SU-DHL-6 (cell line): ENCODE data around the gene RPH3AL.
"Not testable (repeated sequence)": the region's sequence is repeated elsewhere in the genome, so short reads cannot be mapped to it uniquely, and the experiment has no call there.

Source experiments
- H2AFZ ChIP-seq: fragments of 200-600 bp; sonication (generic); 2 replicates; pipeline ENCODE4 v1.6.1; 2014; ENCODE audit warnings: low read depth, mild to moderate bottlenecking, moderate library complexity, mixed read lengths, antibody characterized with exemption, low read length; ENCODE audit not compliant: severe bottlenecking
- H3F3A ChIP-seq: fragments of 200-600 bp; shearing (Covaris generic); 2 replicates; pipeline ENCODE4 v1.6.0; 2016; ENCODE audit warnings: antibody characterized with exemption, mild to moderate bottlenecking; ENCODE audit not compliant: insufficient read depth
- H3K27ac ChIP-seq: fragments of 200-600 bp; sonication (generic); 2 replicates; pipeline ENCODE4 v1.5.1; 2016; ENCODE audit warnings: low read depth, mild to moderate bottlenecking, low read length, moderate library complexity, mixed read lengths
- H3K27me3 ChIP-seq: fragments of 200-600 bp; sonication (generic), shearing (Covaris generic); 2 replicates; pipeline ENCODE4 v1.6.0; 2014; ENCODE audit warnings: mild to moderate bottlenecking, low read length
- H3K36me3 ChIP-seq: fragments of 200-600 bp; sonication (generic); 2 replicates; pipeline ENCODE4 v1.6.1; 2014; ENCODE audit warnings: mild to moderate bottlenecking, low read length, mixed read lengths
- H3K4me2 ChIP-seq: fragments of 300-600, 200-600 bp; shearing (Covaris generic), sonication (generic); 2 replicates; pipeline ENCODE4 v1.6.0; 2014; ENCODE audit warnings: low read length, low read depth, mild to moderate bottlenecking; ENCODE audit not compliant: poor library complexity, severe bottlenecking
- H3K4me3 ChIP-seq: fragments of 200-600 bp; sonication (generic); 2 replicates; pipeline ENCODE4 v1.5.1; 2014; ENCODE audit warnings: antibody characterized with exemption, low read length, mild to moderate bottlenecking, mixed read lengths; ENCODE audit not compliant: insufficient read depth, poor library complexity, severe bottlenecking
- H3K79me2 ChIP-seq: fragments of 200-600 bp; sonication (generic); 2 replicates; pipeline ENCODE4 v1.6.1; 2014; ENCODE audit warnings: mild to moderate bottlenecking, low read length, moderate library complexity; ENCODE audit not compliant: insufficient read depth
- H3K9ac ChIP-seq: fragments of 200-600 bp; sonication (generic); 2 replicates; pipeline ENCODE4 v1.7.0; 2014; ENCODE audit warnings: mild to moderate bottlenecking, low read length
- H3K9me2 ChIP-seq: fragments of 200-600 bp; sonication (generic); replicated peaks from 2 replicates; pipeline ENCODE4 v1.6.1; 2014; ENCODE audit warnings: low read length; ENCODE audit not compliant: insufficient read depth
- H3K9me3 ChIP-seq: fragments of 200-600 bp; sonication (generic); 2 replicates; pipeline ENCODE4 v1.6.1; 2014; ENCODE audit warnings: low read length, mixed read lengths; ENCODE audit not compliant: insufficient read depth
- H4K20me1 ChIP-seq: fragments of 200-600 bp; sonication (generic); 2 replicates; pipeline ENCODE4 v1.6.1; 2014; ENCODE audit warnings: low read depth, mild to moderate bottlenecking, antibody characterized with exemption, low read length, moderate library complexity, mixed read lengths
- EZH2phosphoT487 ChIP-seq: fragments of 200-600 bp; sonication (generic), shearing (Covaris generic); conservative IDR thresholded peaks from 2 replicates; pipeline ENCODE4 v1.6.1; 2018; ENCODE audit warnings: mild to moderate bottlenecking, antibody characterized with exemption, low read length, moderate library complexity, mixed read lengths
- TF ChIP-seq, protein P1 (sequence below): fragments of 200-600 bp; sonication (generic); IDR thresholded peaks from one replicate; pipeline ENCODE4 v1.5.1; 2017; ENCODE audit warnings: antibody characterized with exemption, mild to moderate bottlenecking, low read length, moderate library complexity; ENCODE audit not compliant: insufficient read depth, poor library complexity, severe bottlenecking

RPH3AL gene

DNA sequence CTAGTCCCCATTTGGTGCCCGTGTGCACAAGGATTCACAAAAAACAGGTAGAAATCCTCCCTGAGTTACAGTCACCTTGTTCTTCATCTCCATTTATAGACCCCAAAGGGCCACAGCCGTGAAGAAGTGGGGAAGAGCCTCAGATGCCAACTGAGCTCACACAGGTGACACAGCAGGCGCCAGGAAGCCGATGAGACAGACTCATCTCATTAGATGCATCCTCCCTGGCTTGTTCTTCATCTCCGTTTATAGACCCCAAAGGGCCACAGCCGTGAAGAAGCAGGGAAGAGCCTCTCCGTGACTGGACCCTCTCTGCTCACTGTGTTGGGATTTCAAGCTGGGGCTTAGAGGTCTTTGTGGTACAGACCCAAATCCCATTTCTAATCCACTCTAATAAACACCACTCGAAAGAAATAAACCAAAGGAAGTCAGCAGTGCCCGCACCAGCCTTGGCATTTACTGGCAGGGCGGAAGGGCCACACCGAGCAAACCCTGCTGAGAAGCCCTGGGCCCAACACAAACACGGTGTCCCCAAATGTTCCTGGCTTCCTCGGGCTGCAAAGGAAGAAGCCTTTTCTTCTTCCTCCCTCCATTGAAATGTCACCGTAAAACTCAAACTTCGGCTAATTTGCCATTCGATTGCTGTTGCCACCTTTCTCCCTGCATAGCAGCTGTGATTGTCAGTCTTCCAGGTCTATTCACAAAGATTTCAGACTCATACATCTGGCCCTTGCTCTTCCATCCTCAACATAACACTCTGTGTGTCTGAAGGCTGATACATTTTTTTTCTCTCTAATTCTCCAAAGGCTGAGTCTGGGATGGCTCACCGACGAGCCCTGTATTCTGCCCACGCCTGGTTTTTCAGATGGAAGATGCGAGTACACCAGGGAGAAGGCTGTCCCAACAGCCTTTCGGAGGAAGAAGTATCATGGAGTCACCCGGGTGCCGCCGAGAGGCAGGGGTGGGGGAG lies 126.2 kb downstream of the RPH3AL start:
- Histone ChIP-seq H3K27me3 (no peaks in the 10 kb centered on the region), H3K9me2 (no peaks in the 10 kb centered on the region), H4K20me1 (no peaks in the 10 kb centered on the region), H3K79me2 (no peaks in the 10 kb centered on the region), H3K4me2 (no peak overlapping the region), H3K36me3 (no peaks in the 10 kb centered on the region), H3K27ac (no peak overlapping the region), H3K9me3 (no peaks in the 10 kb centered on the region), H3K4me3 (no peak overlapping the region), H3K9ac (no peak overlapping the region), H2AFZ (no peak overlapping the region), H3F3A (no peaks in the 10 kb centered on the region)
- no peak for TF ChIP-seq EZH2phosphoT487
- TF ChIP-seq, protein P1, sequence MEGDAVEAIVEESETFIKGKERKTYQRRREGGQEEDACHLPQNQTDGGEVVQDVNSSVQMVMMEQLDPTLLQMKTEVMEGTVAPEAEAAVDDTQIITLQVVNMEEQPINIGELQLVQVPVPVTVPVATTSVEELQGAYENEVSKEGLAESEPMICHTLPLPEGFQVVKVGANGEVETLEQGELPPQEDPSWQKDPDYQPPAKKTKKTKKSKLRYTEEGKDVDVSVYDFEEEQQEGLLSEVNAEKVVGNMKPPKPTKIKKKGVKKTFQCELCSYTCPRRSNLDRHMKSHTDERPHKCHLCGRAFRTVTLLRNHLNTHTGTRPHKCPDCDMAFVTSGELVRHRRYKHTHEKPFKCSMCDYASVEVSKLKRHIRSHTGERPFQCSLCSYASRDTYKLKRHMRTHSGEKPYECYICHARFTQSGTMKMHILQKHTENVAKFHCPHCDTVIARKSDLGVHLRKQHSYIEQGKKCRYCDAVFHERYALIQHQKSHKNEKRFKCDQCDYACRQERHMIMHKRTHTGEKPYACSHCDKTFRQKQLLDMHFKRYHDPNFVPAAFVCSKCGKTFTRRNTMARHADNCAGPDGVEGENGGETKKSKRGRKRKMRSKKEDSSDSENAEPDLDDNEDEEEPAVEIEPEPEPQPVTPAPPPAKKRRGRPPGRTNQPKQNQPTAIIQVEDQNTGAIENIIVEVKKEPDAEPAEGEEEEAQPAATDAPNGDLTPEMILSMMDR: no peak

DNA sequence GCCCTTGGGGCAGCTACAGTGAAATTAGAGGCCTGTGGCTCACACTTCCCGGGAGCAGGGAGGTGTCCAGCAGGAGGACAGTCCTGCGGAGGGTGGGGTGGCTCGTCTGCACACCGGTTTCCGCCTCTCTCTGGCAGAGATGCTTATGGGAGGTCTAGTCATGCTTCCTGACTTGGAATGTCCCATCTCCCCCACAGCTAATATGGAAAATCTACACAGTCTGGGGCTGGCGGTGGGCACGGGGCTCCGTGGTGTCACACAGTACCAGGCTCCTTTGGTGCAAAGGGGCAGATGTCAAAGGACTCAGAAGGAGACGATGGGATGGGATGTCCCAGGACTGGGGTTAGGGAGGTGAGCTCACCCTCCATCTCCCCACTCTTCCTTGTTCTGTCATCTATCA lies 127.1 kb downstream of the RPH3AL start:
- no peaks in the 10 kb centered on the region for H3K9me3 ChIP-seq
- H3K4me2 ChIP-seq: no peak overlapping the region

DNA sequence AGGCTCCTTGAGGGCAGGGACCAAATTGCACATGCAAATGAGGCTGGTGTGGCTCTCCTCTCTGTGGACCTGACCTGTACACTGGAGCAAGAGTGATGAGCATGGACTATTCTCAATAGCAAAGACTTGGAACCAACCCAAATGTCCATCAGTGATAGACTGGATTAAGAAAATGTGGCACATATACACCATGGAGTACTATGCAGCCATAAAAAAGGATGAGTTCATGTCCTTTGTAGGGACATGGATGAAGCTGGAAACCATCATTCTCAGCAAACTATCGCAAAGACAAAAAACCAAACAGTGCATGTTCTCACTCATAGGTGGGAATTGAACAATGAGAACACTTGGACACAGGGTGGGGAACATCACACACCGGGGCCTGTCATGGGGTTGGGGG lies 128.0 kb downstream of the RPH3AL start:
- not testable (repeated sequence) for H2AFZ ChIP-seq, H4K20me1 ChIP-seq, H3K9me3 ChIP-seq, H3K4me2 ChIP-seq, H3K9me2 ChIP-seq, H3K4me3 ChIP-seq, H3K36me3 ChIP-seq, H3K27ac ChIP-seq, H3K79me2 ChIP-seq, H3K9ac ChIP-seq, H3K27me3 ChIP-seq, H3F3A ChIP-seq

More for the DNA sequence above, 127.1 kb downstream of the RPH3AL start:
- no peak for TF ChIP-seq EZH2phosphoT487
- TF ChIP-seq, protein P1: no peak
- no peak overlapping the region for H3K27ac ChIP-seq
- no peaks in the 10 kb centered on the region for H3K36me3 ChIP-seq
- H3K27me3 ChIP-seq: no peaks in the 10 kb centered on the region
- H3F3A ChIP-seq: no peaks in the 10 kb centered on the region
- H3K79me2 ChIP-seq: no peaks in the 10 kb centered on the region
- H3K9me2 ChIP-seq: no peaks in the 10 kb centered on the region
- H4K20me1 ChIP-seq: no peaks in the 10 kb centered on the region
- H3K4me3 ChIP-seq: no peak overlapping the region
- H3K9ac ChIP-seq: no peak overlapping the region
- no peak overlapping the region for H2AFZ ChIP-seq
